NCI-H1048 (cell line): ENCODE measurements around the gene MOGAT3.
"Not testable (repeated sequence)": the region's sequence is repeated elsewhere in the genome, so short reads cannot be mapped to it uniquely, and the experiment has no call there.

Experiments used
- DNase-seq: peaks from one replicate; lab custom pipeline; 2025; lab: John Stamatoyannopoulos, UW

Gene MOGAT3

DNA sequence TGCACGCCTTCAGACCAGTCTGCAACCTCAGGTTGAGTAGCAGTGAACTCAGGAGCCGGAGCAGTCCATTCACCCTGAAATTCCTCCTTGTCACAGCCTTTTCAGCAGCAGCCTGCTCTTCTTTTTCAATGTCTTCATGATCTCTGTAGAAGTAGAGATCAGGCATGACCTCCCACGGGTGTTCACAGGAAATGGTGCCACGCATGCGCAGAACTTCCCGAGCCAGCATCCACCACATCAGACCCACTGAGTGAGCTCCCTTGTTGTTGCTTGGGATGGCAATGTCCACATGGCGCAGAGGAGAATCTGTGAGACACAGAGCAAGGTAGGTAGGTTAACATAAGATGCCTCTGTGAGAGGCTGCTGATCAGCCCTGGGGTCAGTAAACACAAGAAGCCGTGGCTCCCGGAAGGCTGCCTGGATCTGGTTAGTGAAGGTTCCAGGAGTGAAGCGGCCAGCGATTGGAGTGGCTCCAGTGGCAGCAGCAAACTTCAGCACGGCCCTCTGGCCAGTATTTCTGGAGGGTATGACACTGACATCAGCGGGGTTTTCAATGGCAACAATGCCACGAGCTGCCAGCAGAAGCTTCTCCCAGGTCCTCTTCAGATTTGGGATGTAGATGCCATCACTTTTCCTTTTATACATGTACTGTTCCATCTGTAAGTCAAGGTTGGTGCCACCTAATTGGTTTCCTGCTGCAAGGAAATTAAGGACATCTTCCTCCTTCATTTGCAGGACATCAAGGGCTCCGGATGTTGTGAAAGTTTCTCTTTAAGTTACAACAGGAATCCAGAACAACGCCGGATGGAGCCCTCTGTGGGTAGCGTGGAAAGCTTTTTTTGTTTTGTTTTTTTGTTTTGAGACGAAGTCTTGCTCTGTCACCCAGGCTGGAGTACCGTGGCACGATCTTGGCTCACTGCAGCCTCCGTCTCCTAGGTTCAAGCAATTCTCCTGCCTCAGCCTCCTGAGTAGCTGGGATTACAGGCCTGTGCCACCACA lies 3.2 kb upstream of the MOGAT3 start:
- DNase-seq = not testable (repeated sequence)

GRCh38 chr7:101202603-101202918 lies 1.7 kb upstream of the MOGAT3 start:
- DNase-seq = no peak

GRCh38 chr7:101201695-101202602 lies 1.1 kb upstream of the MOGAT3 start:
- no peak for DNase-seq

DNA sequence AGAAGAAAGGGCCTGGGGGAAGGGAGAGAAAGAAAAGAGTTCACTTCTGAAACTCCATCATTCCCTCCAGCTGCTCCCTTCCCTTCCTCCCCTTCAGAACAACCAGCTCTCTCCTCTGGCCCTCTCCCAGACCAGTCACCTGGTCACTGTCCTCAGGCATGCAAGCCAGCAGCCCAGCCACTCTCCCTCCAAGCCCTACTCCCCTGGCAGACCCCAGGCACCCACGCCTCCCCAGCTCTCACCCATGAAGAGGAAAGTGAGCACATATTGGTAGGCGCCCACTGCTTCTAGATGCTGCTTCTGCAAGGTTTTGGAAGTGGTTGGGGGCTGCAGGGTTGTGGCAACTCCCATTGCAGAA lies 353 bp downstream of the MOGAT3 start:
- DNase-seq = no peak

DNA sequence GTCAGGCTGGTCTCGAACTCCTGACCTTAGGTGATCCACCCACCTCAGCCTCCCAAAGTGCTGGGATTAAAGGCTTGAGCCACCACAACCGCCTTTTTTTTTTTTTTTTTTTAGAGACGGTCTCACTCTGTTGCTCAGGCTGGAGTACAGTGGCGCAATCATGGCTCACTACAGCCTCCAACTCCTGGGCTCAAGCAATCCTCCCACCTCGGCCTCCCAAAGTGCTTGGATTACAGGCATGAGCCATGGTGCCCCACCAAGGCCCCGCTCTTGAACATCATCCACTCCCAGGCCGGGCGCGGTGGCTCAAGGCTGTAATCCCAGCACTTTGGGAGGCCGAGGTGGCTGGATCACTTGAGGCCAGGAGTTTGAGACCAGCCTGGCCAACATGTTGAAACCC lies 1.3 kb downstream of the MOGAT3 start:
- DNase-seq = not testable (repeated sequence)

DNA sequence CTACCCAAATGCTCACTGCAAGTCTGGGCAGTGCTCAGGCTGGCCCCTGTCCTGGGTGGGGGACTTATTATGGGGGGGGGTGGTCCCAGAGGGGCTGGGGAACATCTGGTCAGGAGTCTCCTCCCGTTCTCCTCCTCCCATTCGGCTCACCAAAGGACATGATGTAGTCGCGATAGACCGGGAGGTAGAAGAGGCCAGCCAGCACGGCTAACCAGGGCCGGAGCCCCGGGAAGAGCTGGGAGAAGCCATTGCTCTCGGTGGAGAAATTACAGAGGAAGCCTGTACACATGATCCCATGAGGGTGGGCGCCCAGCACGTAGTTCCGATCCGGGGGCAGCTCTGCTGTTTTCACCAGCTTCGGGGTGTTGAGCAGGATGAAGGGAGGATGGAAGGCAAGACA lies 2.4 kb downstream of the MOGAT3 start:
- DNase-seq = no peak

DNA sequence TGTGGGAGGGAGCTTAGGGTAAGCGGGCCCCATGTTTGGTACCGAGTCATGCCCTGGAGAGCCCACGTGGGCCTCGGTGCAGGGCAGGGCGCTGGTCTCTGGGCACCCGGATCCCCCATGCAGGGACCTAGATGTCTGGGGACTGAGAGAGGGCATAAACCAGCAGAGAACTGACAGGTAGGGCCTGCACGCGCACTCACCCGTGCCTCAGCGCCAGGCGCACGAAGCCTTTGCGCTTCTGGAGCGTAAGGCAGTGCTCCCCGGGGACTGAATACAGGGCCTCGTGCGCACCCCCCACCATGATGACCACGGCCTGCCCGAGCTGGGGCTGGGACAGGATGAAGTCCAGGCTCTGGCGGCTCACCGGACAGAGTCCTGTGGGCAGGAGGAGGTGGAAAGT lies 2.8 kb downstream of the MOGAT3 start:
- no peak for DNase-seq

DNA sequence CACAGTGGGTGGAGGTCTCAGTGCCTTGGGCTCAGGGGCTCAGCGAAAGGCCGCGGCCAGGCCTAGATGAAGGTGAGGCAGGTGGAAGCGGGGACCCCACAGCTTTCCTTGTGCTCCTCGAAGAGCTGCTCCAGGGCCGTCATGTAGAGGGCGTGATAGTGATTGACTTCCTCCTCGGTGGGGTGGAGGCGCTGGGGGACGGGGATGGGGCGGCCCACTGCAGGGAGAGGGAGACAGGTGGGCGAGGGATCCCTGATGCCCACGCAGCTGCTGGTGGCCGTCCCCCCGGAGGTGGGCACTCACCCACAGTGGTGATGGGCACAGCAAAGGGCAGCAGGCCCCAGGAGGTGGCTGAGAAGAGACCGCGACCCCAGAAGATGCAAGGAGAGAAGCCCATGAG lies 5.0 kb downstream of the MOGAT3 start:
- no peak for DNase-seq

DNA sequence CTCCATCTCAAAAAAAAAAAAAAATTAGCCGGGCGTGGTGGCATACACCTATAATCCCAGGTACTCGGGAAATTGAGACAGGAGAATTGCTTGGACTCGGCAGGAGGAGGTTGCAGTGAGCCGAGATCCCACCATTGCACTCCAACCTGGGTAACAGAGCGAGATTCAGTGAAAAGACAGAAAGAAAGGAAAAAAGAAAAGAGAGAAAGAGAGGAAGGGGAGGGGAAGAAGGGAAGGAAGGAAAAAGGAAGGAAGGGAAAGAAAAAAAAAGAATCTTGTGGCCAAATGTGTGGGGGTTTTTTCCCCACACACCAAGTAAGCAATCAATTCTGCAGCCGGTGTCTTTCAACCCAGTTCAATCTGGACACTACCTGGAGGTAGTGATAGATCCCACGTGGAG lies 11.7 kb downstream of the MOGAT3 start:
- DNase-seq = no peak

GRCh38 chr7:101186844-101187428 lies 13.9 kb downstream of the MOGAT3 start:
- DNase-seq = no peak

GRCh38 chr7:101186194-101186593 lies 14.6 kb downstream of the MOGAT3 start:
- no peak for DNase-seq

DNA sequence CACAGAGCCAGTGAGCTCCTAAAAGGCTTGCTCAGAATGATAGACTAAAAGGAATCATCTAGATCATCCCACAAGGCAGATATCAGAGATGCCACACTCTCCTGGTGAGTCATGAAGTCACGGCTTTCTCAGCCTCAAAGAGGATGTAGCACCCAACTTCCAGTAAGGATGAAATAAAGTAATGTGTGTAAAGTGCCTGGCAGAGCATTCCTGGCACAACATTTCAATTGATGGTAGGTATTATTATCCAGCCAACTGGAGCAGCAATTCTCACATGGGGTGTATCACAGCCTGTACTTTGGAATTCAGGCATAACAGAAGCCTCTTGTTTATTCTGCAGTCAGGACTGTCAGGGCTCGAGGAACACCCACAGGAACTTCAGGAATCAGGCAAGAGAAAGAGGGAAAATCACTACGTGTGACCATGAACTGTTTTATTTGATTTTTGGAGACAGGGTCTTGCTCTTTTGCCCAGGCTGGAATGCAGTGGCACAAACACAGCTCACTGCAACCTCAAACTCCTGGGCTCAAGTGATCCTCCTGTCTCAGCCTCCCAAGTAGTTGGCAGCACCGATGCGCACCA lies 15.5 kb downstream of the MOGAT3 start:
- no peak for DNase-seq

GRCh38 chr7:101180130-101180755 lies 20.6 kb downstream of the MOGAT3 start, which contains the start of gene NAT16:
NAT16 (minus strand) TSS chr7:101180293; CDS start chr7:101174807, 5,486 bp downstream.
- no peak for DNase-seq

DNA sequence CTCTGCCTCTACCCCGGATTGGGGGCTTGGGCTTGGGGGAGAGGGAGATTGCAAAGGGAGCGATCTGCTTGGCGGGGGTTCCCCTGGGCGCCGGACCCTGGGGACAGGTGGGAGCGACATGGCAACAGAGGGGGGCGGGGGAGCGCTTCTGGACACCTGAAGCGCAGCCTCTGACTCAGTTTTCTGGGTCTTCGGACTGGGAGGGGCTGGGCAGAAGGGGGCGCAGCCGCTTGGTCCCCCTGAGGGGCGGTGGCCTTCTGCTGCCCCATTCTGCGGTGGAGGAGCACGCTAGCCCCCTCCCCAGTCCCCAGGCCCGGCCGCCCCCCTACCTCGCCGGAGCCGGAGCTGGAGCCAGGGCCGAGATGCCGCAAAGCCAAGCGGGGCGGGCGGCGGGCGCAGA lies 21.1 kb downstream of the MOGAT3 start:
- DNase-seq = no peak

DNA sequence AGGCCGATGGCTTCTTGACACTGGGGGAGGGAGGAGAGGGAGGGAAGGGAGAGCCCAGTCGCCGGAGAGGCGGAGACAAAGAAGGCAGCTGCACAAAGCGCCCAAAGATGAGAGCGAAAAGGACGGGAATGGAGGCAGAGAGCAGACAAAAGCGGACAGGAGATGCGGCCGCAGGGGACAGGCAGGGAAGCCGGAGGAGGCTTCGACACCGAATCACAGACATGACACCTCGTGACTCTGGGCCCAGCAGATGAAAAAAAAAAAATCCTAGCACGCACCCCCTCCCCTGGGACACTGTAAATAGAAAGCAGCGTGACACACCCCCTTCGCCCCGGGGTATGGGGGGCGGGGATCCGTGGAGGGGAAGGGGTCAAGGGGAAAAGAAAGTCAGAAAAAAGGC lies 21.7 kb downstream of the MOGAT3 start:
- no peak for DNase-seq

DNA sequence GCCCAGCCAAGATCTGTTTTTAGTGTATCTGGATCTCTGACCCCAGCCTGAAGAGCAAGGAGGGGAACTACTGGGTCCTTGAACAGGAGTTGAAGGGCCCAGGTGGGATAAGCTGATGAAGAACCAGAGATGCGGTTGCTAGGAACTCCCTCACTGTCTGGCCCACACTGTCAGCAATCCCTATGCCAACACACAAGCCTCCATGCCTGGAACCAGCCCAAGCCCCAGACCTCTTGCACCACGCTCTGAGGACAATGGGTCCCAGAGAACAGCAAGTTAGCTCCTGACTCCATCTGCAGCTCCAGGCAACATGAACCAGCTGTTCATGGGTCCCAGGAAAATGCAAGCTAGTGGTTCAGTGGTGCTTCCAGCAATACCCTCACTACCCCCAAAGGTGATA lies 23.2 kb downstream of the MOGAT3 start:
- DNase-seq = no peak

DNA sequence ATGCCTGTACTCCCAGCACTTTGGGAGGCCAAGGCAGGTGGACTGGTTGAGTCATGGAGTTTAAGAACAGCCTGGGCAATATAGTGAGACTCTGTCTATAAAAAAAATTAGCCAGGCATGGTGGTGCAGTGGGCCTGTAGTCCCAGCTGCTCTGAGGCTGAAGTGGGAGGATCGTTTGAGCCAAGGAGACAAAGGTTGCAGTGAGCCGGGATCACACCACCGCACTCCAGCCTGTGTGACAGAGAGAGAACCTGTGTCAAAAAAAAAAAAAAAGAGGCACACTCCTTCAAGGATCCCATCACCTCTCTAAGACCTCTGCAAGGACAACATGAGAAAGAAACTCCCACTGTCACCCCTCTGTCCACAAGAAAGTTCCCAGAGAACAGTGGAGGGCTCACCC lies 25.2 kb downstream of the MOGAT3 start:
- DNase-seq = no peak

DNA sequence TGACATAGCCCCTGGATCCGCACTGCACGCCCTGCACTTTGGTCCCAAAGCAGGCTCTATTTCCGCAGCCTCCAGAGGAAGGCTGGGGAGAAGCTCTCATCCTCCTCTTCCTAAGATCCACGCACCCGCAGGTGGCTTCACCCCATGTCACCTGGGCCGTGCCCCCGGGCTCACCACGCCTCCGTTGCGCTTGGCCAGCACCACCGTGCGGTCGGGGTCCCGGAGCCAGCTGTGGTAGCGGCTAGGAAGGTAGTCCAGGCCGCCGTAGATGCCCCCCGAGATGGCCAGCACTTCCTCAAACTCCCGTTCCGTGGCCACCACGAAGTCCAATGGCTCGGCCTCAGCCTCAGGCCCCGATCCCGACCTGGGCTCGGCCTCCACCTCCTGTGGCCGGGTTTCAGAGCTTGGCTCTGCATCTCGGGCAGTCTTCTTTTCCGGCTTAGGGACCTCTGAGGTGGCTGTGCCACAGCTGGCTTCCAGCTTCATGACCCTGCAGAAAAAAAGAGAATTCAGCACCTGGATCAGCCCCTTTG lies 26.4 kb downstream of the MOGAT3 start:
- no peak for DNase-seq

DNA sequence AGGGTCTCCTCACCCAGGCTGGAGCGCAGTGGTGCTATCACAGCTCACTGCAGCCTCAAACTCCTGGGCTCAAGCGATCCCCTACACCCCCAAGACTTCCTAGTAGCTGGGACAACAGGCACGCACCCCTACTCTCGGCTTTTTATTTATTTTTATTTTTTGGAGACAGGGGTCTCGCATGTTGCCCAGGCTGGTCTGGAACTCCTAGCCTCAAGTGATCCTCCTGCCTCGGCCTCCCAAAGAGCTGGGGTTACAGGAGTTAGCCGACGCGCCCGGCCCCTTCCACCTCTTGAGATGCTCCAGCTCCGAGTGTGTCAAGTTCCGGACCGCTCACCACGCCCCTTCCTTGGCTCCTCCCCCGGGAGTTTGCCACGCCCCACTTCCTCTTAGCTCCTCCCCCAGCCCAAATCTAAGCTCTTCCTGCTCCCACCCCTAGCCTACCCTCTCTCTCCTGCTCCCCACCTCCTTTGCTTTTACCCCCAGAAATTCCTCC lies 27.0 kb downstream of the MOGAT3 start:
- DNase-seq = no peak

- no peak for DNase-seq
These were observed 27.7 kb downstream of the MOGAT3 start for GRCh38 chr7:101172854-101173751.
